ENCODE results near the gene PIGU. TPM values are rescaled to one million over a fixed set of nuclear protein-coding genes. Genes with fewer than 3 reads are reported as not detected.

The PIGU gene
- total and polyA plus RNA-seq, 5 donors from 2014 or later: 9.7 to 44.6 (median 35.5) TPM

DNA sequence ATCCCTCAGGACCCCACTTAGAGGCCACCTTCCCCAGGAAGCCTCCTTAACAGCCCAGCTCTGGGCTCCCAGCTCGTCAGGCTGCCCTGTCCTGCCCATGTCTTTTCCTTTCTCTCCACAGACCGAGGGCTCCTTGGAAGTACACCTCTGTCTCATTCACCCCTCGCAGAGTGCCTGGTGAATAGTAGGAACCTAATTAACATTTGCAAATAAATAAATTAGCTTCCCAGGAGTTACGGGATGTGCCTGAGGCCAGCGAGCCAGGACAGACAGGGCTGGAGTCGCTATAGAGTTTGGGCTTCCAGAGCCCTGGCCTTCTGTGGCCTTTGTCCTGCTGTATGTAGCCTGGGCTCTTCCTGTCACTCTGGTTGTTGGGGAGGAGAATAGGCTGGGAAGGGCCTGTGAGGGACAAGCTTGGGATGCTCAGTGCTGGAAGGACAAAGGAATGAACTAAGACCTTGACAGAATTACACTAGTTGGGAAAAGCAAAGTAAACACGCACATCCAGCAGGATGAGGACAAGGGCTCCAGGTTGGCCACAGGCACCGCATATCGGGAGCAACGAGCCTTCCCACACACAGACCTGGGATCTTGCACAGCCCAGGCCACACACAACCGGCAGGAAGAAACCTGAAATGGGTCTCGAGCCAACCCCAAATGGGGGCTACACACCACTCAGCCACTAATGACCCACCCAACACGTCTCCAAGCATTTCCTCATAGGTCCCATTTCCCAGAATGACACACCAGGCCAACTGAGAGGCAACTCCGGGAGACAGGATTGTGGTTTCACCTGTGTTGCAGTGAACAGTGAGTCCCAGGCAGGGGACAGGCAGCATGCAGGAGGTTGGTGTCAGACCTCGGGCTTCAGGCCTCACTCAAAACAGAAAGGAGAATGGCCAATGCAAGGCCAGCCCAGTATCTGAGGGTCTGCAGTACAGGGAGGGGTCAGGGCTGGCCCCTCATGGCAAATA is 108.7 kb downstream of the PIGU start:
- Histone ChIP-seq H3K27me3 (ENCODE audit: control insufficient read depth, insufficient read depth, low read length) (no peaks in the 10 kb centered on the region), H3K27ac (ENCODE audit: insufficient read depth, low read length, poor library complexity, severe bottlenecking) (no peak overlapping the region), H3K4me3 (ENCODE audit: low read depth, low read length) (no peak overlapping the region), H3K4me1 (ENCODE audit: control insufficient read depth, insufficient read depth, low read length, poor library complexity, severe bottlenecking) (no peaks in the 10 kb centered on the region), H3K36me3 (ENCODE audit: control insufficient read depth, insufficient read depth, low read length) (peaks cover 8% of the 10 kb centered on the region), H3K9me3 (ENCODE audit: control insufficient read depth in 2 of 2, low read length in 2 of 2) (no peaks in the 10 kb centered on the region)
- Mint-ChIP-seq H3K27me3 (no peaks in the 10 kb centered on the region), H3K9me3 (no peaks in the 10 kb centered on the region), H3K36me3 (peaks cover 20% of the 10 kb centered on the region), H3K4me3 (no peak overlapping the region), H3K4me1 (peaks cover 6 to 8% (median 8%) of the 10 kb centered on the region in 4 donors), H3K27ac (peak overlapping the region in 1 of 3 donors; percentile 62)
- ATAC-seq (ENCODE audit: low read depth in 2 of 2) (no peak), DNase-seq (no peak)

GRCh38 chr20:34566978-34567891 is 109.7 kb downstream of the PIGU start:
- Mint-ChIP-seq H3K9me3 (no peaks in the 10 kb centered on the region), H3K27ac (no peak overlapping the region), H3K36me3 (peaks cover 19% of the 10 kb centered on the region), H3K4me1 (peaks cover 6 to 8% (median 7%) of the 10 kb centered on the region in 4 donors), H3K27me3 (no peaks in the 10 kb centered on the region), H3K4me3 (no peak overlapping the region)
- Histone ChIP-seq H3K27me3 (ENCODE audit: control insufficient read depth, insufficient read depth, low read length) (no peaks in the 10 kb centered on the region), H3K9me3 (ENCODE audit: control insufficient read depth in 2 of 2, low read length in 2 of 2) (no peaks in the 10 kb centered on the region), H3K4me1 (ENCODE audit: control insufficient read depth, insufficient read depth, low read length, poor library complexity, severe bottlenecking) (no peaks in the 10 kb centered on the region), H3K4me3 (ENCODE audit: low read depth, low read length) (no peak overlapping the region), H3K27ac (ENCODE audit: insufficient read depth, low read length, poor library complexity, severe bottlenecking) (no peak overlapping the region), H3K36me3 (ENCODE audit: control insufficient read depth, insufficient read depth, low read length) (peaks cover 6% of the 10 kb centered on the region)
- DNase-seq: no peak
- no peak for ATAC-seq (ENCODE audit: low read depth in 2 of 2)

DNA sequence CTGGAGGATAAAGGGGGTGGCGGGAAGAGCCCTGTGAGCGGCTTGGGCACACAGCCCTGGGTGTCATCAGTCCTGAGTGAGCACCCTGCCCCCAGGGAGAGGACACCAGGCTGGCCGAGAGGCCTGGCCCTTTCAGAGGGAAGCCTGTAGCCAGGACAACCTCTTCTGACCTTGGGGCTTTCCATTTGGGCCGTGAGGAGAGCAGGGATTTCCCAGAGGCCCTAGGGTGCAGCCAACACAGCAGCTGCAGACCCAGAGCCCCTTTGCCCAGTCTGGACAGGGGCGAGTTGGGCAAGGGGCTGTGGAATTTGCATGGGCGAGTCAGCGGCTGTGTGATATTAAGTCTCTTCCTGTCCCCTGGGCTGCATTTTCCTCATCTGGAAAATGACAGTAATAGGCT is 112.1 kb downstream of the PIGU start:
- Histone ChIP-seq H3K36me3 (ENCODE audit: control insufficient read depth, insufficient read depth, low read length) (peaks cover 4% of the 10 kb centered on the region), H3K4me1 (ENCODE audit: control insufficient read depth, insufficient read depth, low read length, poor library complexity, severe bottlenecking) (no peaks in the 10 kb centered on the region), H3K27me3 (ENCODE audit: control insufficient read depth, insufficient read depth, low read length) (no peaks in the 10 kb centered on the region), H3K27ac (ENCODE audit: insufficient read depth, low read length, poor library complexity, severe bottlenecking) (no peak overlapping the region), H3K4me3 (ENCODE audit: low read depth, low read length) (no peak overlapping the region), H3K9me3 (ENCODE audit: control insufficient read depth in 2 of 2, low read length in 2 of 2) (no peaks in the 10 kb centered on the region)
- H3K36me3 Mint-ChIP-seq: peaks cover 9% of the 10 kb centered on the region
- H3K27ac Mint-ChIP-seq: peak overlapping the region in 1 of 3 donors; percentile 39
- no peak overlapping the region for H3K4me3 Mint-ChIP-seq
- no peak for ATAC-seq (ENCODE audit: low read depth in 2 of 2)
- H3K4me1 Mint-ChIP-seq: peaks cover 0 to 6% (median 2%) of the 10 kb centered on the region in 4 donors
- H3K27me3 Mint-ChIP-seq: no peaks in the 10 kb centered on the region
- no peaks in the 10 kb centered on the region for H3K9me3 Mint-ChIP-seq
- DNase-seq: no peak

DNA sequence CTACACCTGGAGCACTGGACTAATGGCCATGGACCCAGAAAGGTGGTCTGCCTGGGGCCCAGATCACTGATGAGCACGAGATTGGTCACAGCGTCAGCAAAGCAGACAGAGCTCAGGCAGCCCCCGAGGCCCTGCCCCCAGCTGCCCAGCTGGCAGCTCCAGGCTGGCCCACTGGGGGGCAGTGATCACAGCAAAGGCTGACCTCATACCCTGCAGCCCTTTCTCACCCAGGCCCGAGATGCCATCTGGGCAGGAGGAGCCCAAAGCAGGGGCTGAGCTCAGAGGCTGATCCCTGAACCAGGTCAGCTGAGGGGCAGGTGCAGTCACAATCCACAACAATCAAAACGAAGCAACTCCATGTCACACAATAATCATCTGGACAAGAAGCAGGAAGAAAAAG is 114.3 kb downstream of the PIGU start:
- Mint-ChIP-seq H3K4me3 (no peak overlapping the region), H3K4me1 (peaks cover 5 to 16% (median 10%) of the 10 kb centered on the region in 4 donors), H3K27ac (peak overlapping the region in 2 of 3 donors; percentile 23 to 82), H3K9me3 (peaks cover 0 to 3% (median 0%) of the 10 kb centered on the region in 7 donors), H3K36me3 (peaks cover 6% of the 10 kb centered on the region), H3K27me3 (no peaks in the 10 kb centered on the region)
- no peak overlapping the region for H3K27ac ChIP-seq (ENCODE audit: insufficient read depth, low read length, poor library complexity, severe bottlenecking)
- no peaks in the 10 kb centered on the region for H3K27me3 ChIP-seq (ENCODE audit: control insufficient read depth, insufficient read depth, low read length)
- DNase-seq (no peak), ATAC-seq (ENCODE audit: low read depth in 2 of 2) (no peak)
- H3K36me3 ChIP-seq (ENCODE audit: control insufficient read depth, insufficient read depth, low read length): no peaks in the 10 kb centered on the region
- H3K9me3 ChIP-seq (ENCODE audit: control insufficient read depth in 2 of 2, low read length in 2 of 2): no peaks in the 10 kb centered on the region
- peaks cover 4% of the 10 kb centered on the region for H3K4me1 ChIP-seq (ENCODE audit: control insufficient read depth, insufficient read depth, low read length, poor library complexity, severe bottlenecking)
- no peak overlapping the region for H3K4me3 ChIP-seq (ENCODE audit: low read depth, low read length)

- Histone ChIP-seq H3K9me3 (ENCODE audit: control insufficient read depth in 2 of 2, low read length in 2 of 2) (no peaks in the 10 kb centered on the region), H3K27ac (ENCODE audit: insufficient read depth, low read length, poor library complexity, severe bottlenecking) (no peak overlapping the region), H3K4me1 (ENCODE audit: control insufficient read depth, insufficient read depth, low read length, poor library complexity, severe bottlenecking) (peaks cover 4% of the 10 kb centered on the region), H3K27me3 (ENCODE audit: control insufficient read depth, insufficient read depth, low read length) (no peaks in the 10 kb centered on the region), H3K36me3 (ENCODE audit: control insufficient read depth, insufficient read depth, low read length) (no peaks in the 10 kb centered on the region), H3K4me3 (ENCODE audit: low read depth, low read length) (no peak overlapping the region)
- Mint-ChIP-seq H3K4me1 (peaks cover 9 to 23% (median 16%) of the 10 kb centered on the region in 4 donors), H3K36me3 (peaks cover 3% of the 10 kb centered on the region), H3K27ac (peak overlapping the region; percentile 20 to 85 (median 82)), H3K4me3 (peak overlapping the region; percentile 1 to 91 (median 66)), H3K9me3 (peaks cover 0 to 3% (median 0%) of the 10 kb centered on the region in 7 donors), H3K27me3 (no peaks in the 10 kb centered on the region)
- DNase-seq (no peak), ATAC-seq (ENCODE audit: low read depth in 2 of 2) (no peak)
Measured at GRCh38 chr20:34561661-34562060, 115.2 kb downstream of the PIGU start.

GRCh38 chr20:34560614-34561013 is 116.3 kb downstream of the PIGU start:
- peaks cover 9 to 23% (median 16%) of the 10 kb centered on the region in 4 donors for H3K4me1 Mint-ChIP-seq
- Histone ChIP-seq H3K27ac (ENCODE audit: insufficient read depth, low read length, poor library complexity, severe bottlenecking) (peak overlapping the region; percentile 33), H3K4me1 (ENCODE audit: control insufficient read depth, insufficient read depth, low read length, poor library complexity, severe bottlenecking) (peaks cover 4% of the 10 kb centered on the region), H3K9me3 (ENCODE audit: control insufficient read depth in 2 of 2, low read length in 2 of 2) (no peaks in the 10 kb centered on the region), H3K27me3 (ENCODE audit: control insufficient read depth, insufficient read depth, low read length) (no peaks in the 10 kb centered on the region), H3K4me3 (ENCODE audit: low read depth, low read length) (no peak overlapping the region), H3K36me3 (ENCODE audit: control insufficient read depth, insufficient read depth, low read length) (no peaks in the 10 kb centered on the region)
- no peak for ATAC-seq (ENCODE audit: low read depth in 2 of 2)
- no peaks in the 10 kb centered on the region for H3K27me3 Mint-ChIP-seq
- H3K27ac Mint-ChIP-seq: peak overlapping the region; percentile 86 to 93 (median 87)
- H3K9me3 Mint-ChIP-seq: peaks cover 0 to 3% (median 0%) of the 10 kb centered on the region in 7 donors
- DNase-seq: no peak
- H3K36me3 Mint-ChIP-seq: peaks cover 3% of the 10 kb centered on the region
- H3K4me3 Mint-ChIP-seq: peak overlapping the region; percentile 74 to 96 (median 88)

DNA sequence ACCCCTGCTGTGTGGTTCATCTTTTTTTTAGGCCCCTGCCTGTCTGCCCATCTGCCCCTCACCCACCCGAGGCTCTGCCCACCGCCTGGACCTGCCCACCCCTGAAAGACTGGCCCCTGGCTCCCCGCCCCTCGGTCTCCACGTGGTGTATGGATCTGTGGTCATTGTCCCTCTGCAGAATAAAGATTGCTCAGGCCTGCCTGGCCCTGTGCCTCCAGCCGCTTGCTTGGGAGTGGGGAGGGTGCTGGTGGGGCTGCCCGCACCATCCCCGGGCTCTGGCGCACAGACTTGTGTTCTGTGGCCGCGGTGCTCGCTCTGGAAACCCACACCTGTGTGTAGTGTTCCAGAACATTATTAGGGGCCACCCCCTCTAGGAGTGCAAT is 116.8 kb downstream of the PIGU start:
- peaks cover 4% of the 10 kb centered on the region for H3K4me1 ChIP-seq (ENCODE audit: control insufficient read depth, insufficient read depth, low read length, poor library complexity, severe bottlenecking)
- H3K27me3 ChIP-seq (ENCODE audit: control insufficient read depth, insufficient read depth, low read length): no peaks in the 10 kb centered on the region
- H3K9me3 Mint-ChIP-seq: peaks cover 0 to 3% (median 0%) of the 10 kb centered on the region in 7 donors
- peaks cover 3% of the 10 kb centered on the region for H3K36me3 Mint-ChIP-seq
- no peaks in the 10 kb centered on the region for H3K36me3 ChIP-seq (ENCODE audit: control insufficient read depth, insufficient read depth, low read length)
- no peaks in the 10 kb centered on the region for H3K27me3 Mint-ChIP-seq
- peak overlapping the region; percentile 74 to 96 (median 88) for H3K4me3 Mint-ChIP-seq
- DNase-seq: no peak
- H3K4me1 Mint-ChIP-seq: peaks cover 9 to 23% (median 16%) of the 10 kb centered on the region in 4 donors
- H3K4me3 ChIP-seq (ENCODE audit: low read depth, low read length): no peak overlapping the region
- ATAC-seq (ENCODE audit: low read depth in 2 of 2): no peak
- H3K27ac ChIP-seq (ENCODE audit: insufficient read depth, low read length, poor library complexity, severe bottlenecking): peak overlapping the region; percentile 96
- peak overlapping the region; percentile 86 to 93 (median 87) for H3K27ac Mint-ChIP-seq
- H3K9me3 ChIP-seq (ENCODE audit: control insufficient read depth in 2 of 2, low read length in 2 of 2): no peaks in the 10 kb centered on the region
